ENCODE data around the gene LRP11.

The LRP11 gene

GRCh38 chr6:149777624-149778023 is 86.5 kb downstream of the LRP11 start:
- no peak for DNase-seq

- DNase-seq, result no peak
These were observed 92.2 kb downstream of the LRP11 start for GRCh38 chr6:149771925-149772324.

- no peak for DNase-seq
These were observed 93.0 kb downstream of the LRP11 start for GRCh38 chr6:149771185-149771584.

- no peak for DNase-seq
These were observed 94.5 kb downstream of the LRP11 start for GRCh38 chr6:149769676-149770075.
